Effector memory CD4-positive, alpha-beta T cell (primary cell): ENCODE results near the gene NET1.

ENCODE experiments used
- DNase-seq, 3 donors: peaks; one replicate each; pipeline ENCODE4 v3.0.0-alpha.2; 2020
- H3K27ac ChIP-seq: 2 replicates; pipeline ENCODE4 v1.7.0; 2013; ENCODE audit warnings: mild to moderate bottlenecking, low read length, moderate library complexity; ENCODE audit not compliant: insufficient read depth, poor library complexity, severe bottlenecking
- H3K27me3 ChIP-seq: replicated peaks from 2 replicates; pipeline ENCODE4 v1.7.0; 2013; ENCODE audit warnings: mild to moderate bottlenecking, low read length; ENCODE audit not compliant: insufficient read depth, control insufficient read depth, poor library complexity, severe bottlenecking
- H3K36me3 ChIP-seq: 2 replicates; pipeline ENCODE4 v1.7.0; 2013; ENCODE audit warnings: mild to moderate bottlenecking, low read length, moderate library complexity; ENCODE audit not compliant: control insufficient read depth, insufficient read depth
- H3K4me1 ChIP-seq: 2 replicates; pipeline ENCODE4 v1.7.0; 2013; ENCODE audit warnings: low read length, mild to moderate bottlenecking; ENCODE audit not compliant: control insufficient read depth, insufficient read depth, poor library complexity, severe bottlenecking
- H3K4me3 ChIP-seq: 2 replicates; pipeline ENCODE4 v1.7.0; 2013; ENCODE audit warnings: low read length, low read depth, mild to moderate bottlenecking; ENCODE audit not compliant: insufficient read depth, poor library complexity, severe bottlenecking
- H3K9me3 ChIP-seq: 2 replicates; pipeline ENCODE4 v1.7.0; 2013; ENCODE audit warnings: mild to moderate bottlenecking, low read length, moderate library complexity; ENCODE audit not compliant: control insufficient read depth

Gene NET1

GRCh38 chr10:5461914-5462840 lies 49.8 kb downstream of the NET1 start:
- Histone ChIP-seq H3K9me3 (no peaks in the 10 kb centered on the region), H3K27me3 (no peaks in the 10 kb centered on the region), H3K4me1 (no peaks in the 10 kb centered on the region), H3K36me3 (no peaks in the 10 kb centered on the region), H3K4me3 (no peak overlapping the region), H3K27ac (no peak overlapping the region)
- no peak for DNase-seq

- no peaks in the 10 kb centered on the region for H3K36me3 ChIP-seq
- DNase-seq: no peak
- H3K4me3 ChIP-seq: no peak overlapping the region
- H3K27ac ChIP-seq: no peak overlapping the region
- H3K27me3 ChIP-seq: no peaks in the 10 kb centered on the region
- no peaks in the 10 kb centered on the region for H3K9me3 ChIP-seq
- no peaks in the 10 kb centered on the region for H3K4me1 ChIP-seq
Observed at GRCh38 chr10:5462841-5463293, 50.5 kb downstream of the NET1 start.

- DNase-seq: no peak
- no peaks in the 10 kb centered on the region for H3K36me3 ChIP-seq
- H3K4me1 ChIP-seq: no peaks in the 10 kb centered on the region
- no peaks in the 10 kb centered on the region for H3K9me3 ChIP-seq
- H3K27me3 ChIP-seq: no peaks in the 10 kb centered on the region
- no peak overlapping the region for H3K4me3 ChIP-seq
- H3K27ac ChIP-seq: no peak overlapping the region
Observed at GRCh38 chr10:5464546-5464945, 52.2 kb downstream of the NET1 start.

- no peak for DNase-seq
- H3K4me1 ChIP-seq: no peaks in the 10 kb centered on the region
Observed at GRCh38 chr10:5465976-5466450, 53.7 kb downstream of the NET1 start.

GRCh38 chr10:5466451-5467206 lies 54.3 kb downstream of the NET1 start:
- Histone ChIP-seq H3K4me1 (no peaks in the 10 kb centered on the region), H3K27ac (no peak overlapping the region), H3K27me3 (no peaks in the 10 kb centered on the region), H3K9me3 (no peaks in the 10 kb centered on the region), H3K36me3 (no peaks in the 10 kb centered on the region), H3K4me3 (no peak overlapping the region)
- DNase-seq: no peak

More at GRCh38 chr10:5465976-5466450, 53.7 kb downstream of the NET1 start:
- H3K27me3 ChIP-seq: no peaks in the 10 kb centered on the region
- no peak overlapping the region for H3K4me3 ChIP-seq
- no peaks in the 10 kb centered on the region for H3K36me3 ChIP-seq
- H3K27ac ChIP-seq: no peak overlapping the region
- H3K9me3 ChIP-seq: no peaks in the 10 kb centered on the region

GRCh38 chr10:5467207-5467535 lies 54.8 kb downstream of the NET1 start:
- no peaks in the 10 kb centered on the region for H3K9me3 ChIP-seq
- no peaks in the 10 kb centered on the region for H3K36me3 ChIP-seq
- DNase-seq: no peak
- H3K27me3 ChIP-seq: no peaks in the 10 kb centered on the region
- no peak overlapping the region for H3K27ac ChIP-seq
- no peak overlapping the region for H3K4me3 ChIP-seq
- H3K4me1 ChIP-seq: no peaks in the 10 kb centered on the region

- Histone ChIP-seq H3K27me3 (no peaks in the 10 kb centered on the region), H3K27ac (no peak overlapping the region), H3K9me3 (no peaks in the 10 kb centered on the region), H3K4me3 (no peak overlapping the region), H3K4me1 (no peaks in the 10 kb centered on the region), H3K36me3 (no peaks in the 10 kb centered on the region)
- DNase-seq: no peak
Observed at GRCh38 chr10:5467634-5468255, 55.4 kb downstream of the NET1 start.

- no peak overlapping the region for H3K4me3 ChIP-seq
- H3K27me3 ChIP-seq: no peaks in the 10 kb centered on the region
- H3K9me3 ChIP-seq: no peaks in the 10 kb centered on the region
- no peaks in the 10 kb centered on the region for H3K36me3 ChIP-seq
- no peak for DNase-seq
- H3K27ac ChIP-seq: no peak overlapping the region
- H3K4me1 ChIP-seq: no peaks in the 10 kb centered on the region
Observed at GRCh38 chr10:5468262-5469106, 56.1 kb downstream of the NET1 start.

- H3K36me3 ChIP-seq: no peaks in the 10 kb centered on the region
- H3K9me3 ChIP-seq: no peaks in the 10 kb centered on the region
- no peaks in the 10 kb centered on the region for H3K27me3 ChIP-seq
- H3K4me3 ChIP-seq: no peak overlapping the region
- H3K4me1 ChIP-seq: no peaks in the 10 kb centered on the region
- no peak for DNase-seq
- no peak overlapping the region for H3K27ac ChIP-seq
Observed at GRCh38 chr10:5469353-5470061, 57.1 kb downstream of the NET1 start.
